ENCODE measurements around the gene POU4F1. TPM values are rescaled to one million over a fixed set of nuclear protein-coding genes. Genes with fewer than 3 reads are reported as not detected.

POU4F1 gene
- total and polyA plus RNA-seq, 2 donors (not counting 1 experiment from before 2014, with no cell fraction given), result 0.17 to 0.51 TPM

- WGBS (ENCODE audit: insufficient coverage), result 85% methylated on average over 2 of the region's 4 CpGs
- Histone ChIP-seq H3K9me3 (ENCODE audit: control extremely low read depth in 1 of 3, control insufficient read depth in 2 of 3, insufficient read depth in 1 of 3, low read length in 2 of 3) (peaks cover 0 to 1% (median 0%) of the 10 kb centered on the region in 3 donors), H2AFZ (ENCODE audit: insufficient read depth, low read depth, low read length, poor library complexity, severe bottlenecking) (no peak overlapping the region), H3K4me1 (ENCODE audit: control insufficient read depth in 2 of 2, insufficient read depth in 2 of 2, low read length in 2 of 2) (no peaks in the 10 kb centered on the region), H3K27me3 (replicated peaks in 1 of 4; ENCODE audit: control extremely low read depth in 1 of 4, control insufficient read depth in 3 of 4, insufficient read depth in 4 of 4, low read length in 3 of 4) (peaks cover 0 to 5% (median 2%) of the 10 kb centered on the region in 4 experiments), H4K20me1 (ENCODE audit: control insufficient read depth, insufficient read depth, low read length, poor library complexity, severe bottlenecking) (no peaks in the 10 kb centered on the region), H3K4me3 (ENCODE audit: control extremely low read depth in 1 of 5, extremely low read depth in 1 of 5, insufficient read depth in 1 of 5, low read depth in 2 of 5, low read length in 4 of 5) (no peak overlapping the region), H3K9ac (ENCODE audit: low read length) (no peak overlapping the region), H3K4me2 (replicated peaks; ENCODE audit: low read depth, low read length, poor library complexity, severe bottlenecking) (no peak overlapping the region), H3K79me2 (ENCODE audit: control insufficient read depth, insufficient read depth, low read length) (no peaks in the 10 kb centered on the region), H3K36me3 (replicated peaks in 1 of 2; ENCODE audit: control extremely low read depth in 1 of 2, control insufficient read depth in 1 of 2, extremely low read depth in 1 of 2, insufficient read depth in 2 of 2, low read length in 1 of 2) (no peaks in the 10 kb centered on the region), H3K27ac (ENCODE audit: low read length in 2 of 2) (no peak overlapping the region)
- intact Hi-C loops (cut with micrococcal nuclease), result no loop called here
- ATAC-seq (ENCODE audit: low read depth) (no peak), DNase-seq (no peak)
- H3K4me3 Mint-ChIP-seq, result no peak overlapping the region
- TF ChIP-seq, protein P1, sequence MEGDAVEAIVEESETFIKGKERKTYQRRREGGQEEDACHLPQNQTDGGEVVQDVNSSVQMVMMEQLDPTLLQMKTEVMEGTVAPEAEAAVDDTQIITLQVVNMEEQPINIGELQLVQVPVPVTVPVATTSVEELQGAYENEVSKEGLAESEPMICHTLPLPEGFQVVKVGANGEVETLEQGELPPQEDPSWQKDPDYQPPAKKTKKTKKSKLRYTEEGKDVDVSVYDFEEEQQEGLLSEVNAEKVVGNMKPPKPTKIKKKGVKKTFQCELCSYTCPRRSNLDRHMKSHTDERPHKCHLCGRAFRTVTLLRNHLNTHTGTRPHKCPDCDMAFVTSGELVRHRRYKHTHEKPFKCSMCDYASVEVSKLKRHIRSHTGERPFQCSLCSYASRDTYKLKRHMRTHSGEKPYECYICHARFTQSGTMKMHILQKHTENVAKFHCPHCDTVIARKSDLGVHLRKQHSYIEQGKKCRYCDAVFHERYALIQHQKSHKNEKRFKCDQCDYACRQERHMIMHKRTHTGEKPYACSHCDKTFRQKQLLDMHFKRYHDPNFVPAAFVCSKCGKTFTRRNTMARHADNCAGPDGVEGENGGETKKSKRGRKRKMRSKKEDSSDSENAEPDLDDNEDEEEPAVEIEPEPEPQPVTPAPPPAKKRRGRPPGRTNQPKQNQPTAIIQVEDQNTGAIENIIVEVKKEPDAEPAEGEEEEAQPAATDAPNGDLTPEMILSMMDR (IDR thresholded peaks at IDR 0.05), result no peak
- TF ChIP-seq EZH2 (IDR thresholded peaks at IDR 0.05; ENCODE audit: borderline replicate concordance, insufficient read depth, low read depth, low read length, poor library complexity, severe bottlenecking), result no peak
- CTCF ChIA-PET, result no interaction called here
- H3K4me1 Mint-ChIP-seq, result no peaks in the 10 kb centered on the region
- H3K9me3 Mint-ChIP-seq (ENCODE audit: insufficient read depth), result no peaks in the 10 kb centered on the region
- H3K27ac Mint-ChIP-seq, result no peak overlapping the region
- H3K27me3 Mint-ChIP-seq, result peaks cover 36% of the 10 kb centered on the region
- POLR2A ChIA-PET, result no interaction called here
Measured at GRCh38 chr13:78576261-78576660, 27.1 kb downstream of the POU4F1 start.

GRCh38 chr13:78572459-78572858 lies 30.9 kb downstream of the POU4F1 start:
- intact Hi-C loops (cut with micrococcal nuclease), result no loop called here
- H2AFZ ChIP-seq (ENCODE audit: insufficient read depth, low read depth, low read length, poor library complexity, severe bottlenecking), result no peak overlapping the region
- POLR2A ChIA-PET, result no interaction called here

More at GRCh38 chr13:78572459-78572858, 30.9 kb downstream of the POU4F1 start:
- H3K9me3 ChIP-seq (ENCODE audit: control extremely low read depth in 1 of 3, control insufficient read depth in 2 of 3, insufficient read depth in 1 of 3, low read length in 2 of 3), result no peaks in the 10 kb centered on the region
- no peak for TF ChIP-seq EZH2 (IDR thresholded peaks at IDR 0.05; ENCODE audit: borderline replicate concordance, insufficient read depth, low read depth, low read length, poor library complexity, severe bottlenecking)
- TF ChIP-seq, protein P1 (IDR thresholded peaks at IDR 0.05), result no peak
- no peak for DNase-seq
- H3K4me2 ChIP-seq (replicated peaks; ENCODE audit: low read depth, low read length, poor library complexity, severe bottlenecking), result no peak overlapping the region
- no peak for ATAC-seq (ENCODE audit: low read depth)
- no peaks in the 10 kb centered on the region for H3K4me1 ChIP-seq (ENCODE audit: control insufficient read depth in 2 of 2, insufficient read depth in 2 of 2, low read length in 2 of 2)
- CTCF ChIA-PET, result no interaction called here
- Mint-ChIP-seq H3K4me1 (no peaks in the 10 kb centered on the region), H3K27ac (no peak overlapping the region), H3K9me3 (ENCODE audit: insufficient read depth) (no peaks in the 10 kb centered on the region), H3K27me3 (peaks cover 30% of the 10 kb centered on the region), H3K4me3 (no peak overlapping the region)
- no peak overlapping the region for H3K9ac ChIP-seq (ENCODE audit: low read length)
- no peaks in the 10 kb centered on the region for H4K20me1 ChIP-seq (ENCODE audit: control insufficient read depth, insufficient read depth, low read length, poor library complexity, severe bottlenecking)
- no peaks in the 10 kb centered on the region for H3K79me2 ChIP-seq (ENCODE audit: control insufficient read depth, insufficient read depth, low read length)
- H3K36me3 ChIP-seq (replicated peaks in 1 of 2; ENCODE audit: control extremely low read depth in 1 of 2, control insufficient read depth in 1 of 2, extremely low read depth in 1 of 2, insufficient read depth in 2 of 2, low read length in 1 of 2), result no peaks in the 10 kb centered on the region
- H3K27me3 ChIP-seq (replicated peaks in 1 of 4; ENCODE audit: control extremely low read depth in 1 of 4, control insufficient read depth in 3 of 4, insufficient read depth in 4 of 4, low read length in 3 of 4), result peaks cover 0 to 4% (median 1%) of the 10 kb centered on the region in 4 experiments
- no peak overlapping the region for H3K4me3 ChIP-seq (ENCODE audit: control extremely low read depth in 1 of 5, extremely low read depth in 1 of 5, insufficient read depth in 1 of 5, low read depth in 2 of 5, low read length in 4 of 5)
- no peak overlapping the region for H3K27ac ChIP-seq (ENCODE audit: low read length in 2 of 2)
- WGBS (ENCODE audit: insufficient coverage), result no CpG with 5 or more reads among the region's 5 CpGs

All from B cell (primary cell).